Motor neuron (in vitro differentiated cells): ENCODE data around the gene SMPD2. TPM values are rescaled to one million over a fixed set of nuclear protein-coding genes. Genes with fewer than 3 reads are reported as not detected.

ENCODE experiments used
- ATAC-seq, 8 experiments: fragments of 200-7000 bp; cut with Tn5 transposase; replicated peaks in 6 of 8; 2 replicates each; pipeline ENCODE4 v1.8.0; 2021; ENCODE audit warnings: mild to moderate bottlenecking in 8 of 8, moderate library complexity in 8 of 8
- H3K27ac ChIP-seq, 2 donors: fragments of 250-450 bp; sonication (Bioruptor Pico); 2 replicates each; pipeline ENCODE4 v1.9.0; 2021; ENCODE audit warnings: antibody characterized with exemption in 2 of 2, mild to moderate bottlenecking in 2 of 2, moderate library complexity in 1 of 2
- H3K4me1 ChIP-seq, 2 donors: fragments of 250-450 bp; sonication (Bioruptor Pico); replicated peaks in 1 of 2; 2 replicates each; pipeline ENCODE4 v1.6.1; 2021; ENCODE audit warnings: antibody characterized with exemption in 2 of 2, mild to moderate bottlenecking in 2 of 2, moderate library complexity in 1 of 2
- H3K4me3 ChIP-seq, 5 donors: fragments of 250-450 bp; sonication (Bioruptor Pico); 2 replicates each; pipeline ENCODE4 v1.9.0; 2021; ENCODE audit warnings: antibody characterized with exemption in 5 of 5, mild to moderate bottlenecking in 5 of 5, moderate library complexity in 4 of 5
- WGBS, 10 experiments: fragments of 450-650 bp; shearing (Covaris generic); methylation state at CpG; one replicate each; pipeline ENCODE4 v1.0.0; 2022; 5-methylcytosine and 5-hydroxymethylcytosine counted together
- in situ Hi-C, 9 experiments: fragments of 400-800 bp; cut with MboI; loops; one replicate each; pipeline ENCODE4 v1.15.0; 2021; ENCODE audit warnings: low sequenced_read_pairs in 9 of 9, low pct_unique_long_range_greater_than_20kb in 2 of 9; ENCODE audit not compliant: unreplicated experiment in 9 of 9
- total RNA-seq, 8 experiments: library from RNA; unstranded; fragments of 300-600 nt; gene quantifications; 2 replicates each; pipeline versions ENCODE4 v1.2.3 to v1.2.4, GENCODE V29; 2022

Gene SMPD2
- total RNA-seq, 8 experiments from 2014 or later = 2.4 to 13.5 (median 7.8) TPM

- ATAC-seq = peak in 1 of 8 experiments; percentile 3
- Histone ChIP-seq H3K4me1 (peaks cover 0 to under 1% of the 10 kb centered on the region in 2 donors), H3K4me3 (no peak overlapping the region), H3K27ac (no peak overlapping the region)
- WGBS, 10 experiments = 20 to 80% (median 80%) methylated on average over 1 of the region's 7 CpGs; no CpG with 5 or more reads in 6 of the 10 experiments
- in situ Hi-C loops = no loop called here
Measured at GRCh38 chr6:109448615-109449014, 8.1 kb downstream of the SMPD2 start.

GRCh38 chr6:109449064-109449794 lies 8.7 kb downstream of the SMPD2 start:
- H3K4me1 ChIP-seq = peaks cover 2 to 6% of the 10 kb centered on the region in 2 donors
- H3K4me3 ChIP-seq = no peak overlapping the region
- H3K27ac ChIP-seq = no peak overlapping the region
- in situ Hi-C loops = no loop called here
- WGBS, 10 experiments = 67 to 100% (median 90%) methylated on average over 1 to 5 of the region's 19 CpGs; no CpG with 5 or more reads in 5 of the 10 experiments
- no peak for ATAC-seq

GRCh38 chr6:109449795-109450673 lies 9.5 kb downstream of the SMPD2 start:
- Histone ChIP-seq H3K4me3 (no peak overlapping the region), H3K27ac (no peak overlapping the region), H3K4me1 (peaks cover 6 to 7% of the 10 kb centered on the region in 2 donors)
- 80 to 95% (median 82%) methylated on average over 1 to 4 of the region's 16 CpGs; no CpG with 5 or more reads in 6 of the 10 experiments for WGBS, 10 experiments
- ATAC-seq = no peak
- in situ Hi-C loops = no loop called here

GRCh38 chr6:109450801-109451200 lies 10.3 kb downstream of the SMPD2 start:
- no peak overlapping the region for H3K27ac ChIP-seq
- 64 to 94% (median 92%) methylated on average over 2 to 3 of the region's 3 CpGs; no CpG with 5 or more reads in 7 of the 10 experiments for WGBS, 10 experiments
- peaks cover 6 to 7% of the 10 kb centered on the region in 2 donors for H3K4me1 ChIP-seq
- no peak overlapping the region for H3K4me3 ChIP-seq
- ATAC-seq = no peak
- in situ Hi-C loops = no loop called here

- no peak overlapping the region for H3K27ac ChIP-seq
- 87 to 100% methylated on average over 2 to 3 of the region's 7 CpGs; no CpG with 5 or more reads in 8 of the 10 experiments for WGBS, 10 experiments
- in situ Hi-C loops = no loop called here
- no peak for ATAC-seq
- peaks cover 6 to 7% of the 10 kb centered on the region in 2 donors for H3K4me1 ChIP-seq
- no peak overlapping the region for H3K4me3 ChIP-seq
Measured at GRCh38 chr6:109451376-109451775, 10.9 kb downstream of the SMPD2 start.

GRCh38 chr6:109452181-109452580 lies 11.7 kb downstream of the SMPD2 start:
- WGBS, 10 experiments = 80 to 100% (median 93%) methylated on average over 1 to 5 of the region's 9 CpGs; no CpG with 5 or more reads in 4 of the 10 experiments
- peaks cover 13% of the 10 kb centered on the region in 2 donors for H3K4me1 ChIP-seq
- in situ Hi-C loops = no loop called here
- H3K4me3 ChIP-seq = no peak overlapping the region
- no peak overlapping the region for H3K27ac ChIP-seq
- ATAC-seq = no peak

- WGBS, 10 experiments = 100% methylated on average over 2 of the region's 2 CpGs; no CpG with 5 or more reads in 8 of the 10 experiments
- Histone ChIP-seq H3K4me1 (peaks cover 13 to 16% of the 10 kb centered on the region in 2 donors), H3K27ac (no peak overlapping the region), H3K4me3 (no peak overlapping the region)
- ATAC-seq = no peak
- in situ Hi-C loops = no loop called here
Measured at GRCh38 chr6:109453156-109453555, 12.6 kb downstream of the SMPD2 start.

- no peak for ATAC-seq
- 40 to 100% (median 97%) methylated on average over 1 to 6 of the region's 27 CpGs; no CpG with 5 or more reads in 5 of the 10 experiments for WGBS, 10 experiments
- peaks cover 13 to 16% of the 10 kb centered on the region in 2 donors for H3K4me1 ChIP-seq
- peak overlapping the region in 1 of 2 donors; percentile 77 for H3K27ac ChIP-seq
- in situ Hi-C loops = no loop called here
- peak overlapping the region; percentile 49 to 71 (median 67) for H3K4me3 ChIP-seq
Measured at GRCh38 chr6:109453594-109454495, 13.3 kb downstream of the SMPD2 start.

GRCh38 chr6:109454496-109455436 lies 14.2 kb downstream of the SMPD2 start:
- Histone ChIP-seq H3K4me3 (peak overlapping the region; percentile 49 to 71 (median 67)), H3K4me1 (peaks cover 13 to 16% of the 10 kb centered on the region in 2 donors), H3K27ac (peak overlapping the region; percentile 75 to 77)
- WGBS, 10 experiments = 0 to 40% (median 8%) methylated on average over 1 to 6 of the region's 48 CpGs; no CpG with 5 or more reads in 6 of the 10 experiments
- in situ Hi-C loops = no loop called here
- peak in 6 of 8 experiments; percentile 3 to 24 (median 21) for ATAC-seq

- in situ Hi-C loops = no loop called here
- Histone ChIP-seq H3K4me3 (peak within 1 kb of the TSS; percentile 49 to 71 (median 67)), H3K27ac (peak within 1 kb of the TSS; percentile 75 to 77), H3K4me1 (peaks cover 13 to 16% of the 10 kb centered on the region in 2 donors)
- 0% methylated on average over 2 of the region's 70 CpGs; no CpG with 5 or more reads in 9 of the 10 experiments for WGBS, 10 experiments
- peak; percentile 51 to 90 (median 87) for ATAC-seq
Measured at GRCh38 chr6:109455437-109456110, 15.1 kb downstream of the SMPD2 start, which contains the start of gene MICAL1. Gene MICAL1, minus strand, starts transcription at chr6:109455772. Its CDS starts 1,576 bp downstream, at chr6:109454196.

- ATAC-seq = peak in 1 of 8 experiments; percentile 0
- WGBS, 10 experiments = 0 to 6% (median 6%) methylated on average over 3 to 7 of the region's 38 CpGs; no CpG with 5 or more reads in 7 of the 10 experiments
- Histone ChIP-seq H3K4me1 (peaks cover 13 to 16% of the 10 kb centered on the region in 2 donors), H3K4me3 (peak overlapping the region; percentile 49 to 71 (median 67)), H3K27ac (peak overlapping the region; percentile 75 to 77)
- in situ Hi-C loops = no loop called here
Measured at GRCh38 chr6:109456111-109456583, 15.6 kb downstream of the SMPD2 start.
